ENCODE results near the gene TPH2. TPM values are rescaled to one million over a fixed set of nuclear protein-coding genes. Genes with fewer than 3 reads are reported as not detected.

TPH2 gene
- total and polyA plus RNA-seq, 2 of the 13 experiments (the other 11 are each of a cell fraction or from before 2014, with no cell fraction given), result not detected

DNA sequence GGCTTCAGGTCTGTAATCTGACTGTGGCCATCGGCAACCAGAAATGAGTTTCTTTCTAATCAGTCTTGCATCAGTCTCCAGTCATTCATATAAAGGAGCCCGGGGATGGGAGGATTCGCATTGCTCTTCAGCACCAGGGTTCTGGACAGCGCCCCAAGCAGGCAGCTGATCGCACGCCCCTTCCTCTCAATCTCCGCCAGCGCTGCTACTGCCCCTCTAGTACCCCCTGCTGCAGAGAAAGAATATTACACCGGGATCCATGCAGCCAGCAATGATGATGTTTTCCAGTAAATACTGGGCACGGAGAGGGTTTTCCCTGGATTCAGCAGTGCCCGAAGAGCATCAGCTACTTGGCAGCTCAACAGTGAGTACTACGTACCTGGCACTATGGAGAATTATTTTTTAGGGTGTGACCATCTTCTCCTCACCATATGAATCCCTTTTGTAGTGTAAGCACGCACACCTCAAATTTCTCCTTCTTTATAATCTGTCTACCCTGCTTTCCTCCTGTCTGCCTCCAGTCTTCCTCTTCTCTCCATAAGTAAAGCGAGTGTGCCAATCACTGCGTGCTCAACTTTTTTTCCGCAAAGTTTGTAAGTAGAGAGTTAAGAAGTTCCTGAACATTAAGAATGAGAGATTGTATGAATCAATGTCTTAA lies at the start of gene TPH2 (continued):
- TF ChIP-seq, protein P1, sequence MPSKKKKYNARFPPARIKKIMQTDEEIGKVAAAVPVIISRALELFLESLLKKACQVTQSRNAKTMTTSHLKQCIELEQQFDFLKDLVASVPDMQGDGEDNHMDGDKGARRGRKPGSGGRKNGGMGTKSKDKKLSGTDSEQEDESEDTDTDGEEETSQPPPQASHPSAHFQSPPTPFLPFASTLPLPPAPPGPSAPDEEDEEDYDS (CRISPR knock-in tag; IDR thresholded peaks at IDR 0.05), result peak; percentile 32; the same call in 1 of the 2 replicates
- no peak for TF ChIP-seq RFX5 (IDR thresholded peaks at IDR 0.05; ENCODE audit: low read depth, low read length)
- TF ChIP-seq ZMYM3 (CRISPR knock-in tag; IDR thresholded peaks at IDR 0.05), result no peak
- no peak for TF ChIP-seq ZNF589 (CRISPR knock-in tag; conservative IDR thresholded peaks at IDR 0.05)
- TF ChIP-seq ATAD3A (CRISPR knock-in tag; IDR thresholded peaks at IDR 0.05), result no peak
- TF ChIP-seq, protein P2, sequence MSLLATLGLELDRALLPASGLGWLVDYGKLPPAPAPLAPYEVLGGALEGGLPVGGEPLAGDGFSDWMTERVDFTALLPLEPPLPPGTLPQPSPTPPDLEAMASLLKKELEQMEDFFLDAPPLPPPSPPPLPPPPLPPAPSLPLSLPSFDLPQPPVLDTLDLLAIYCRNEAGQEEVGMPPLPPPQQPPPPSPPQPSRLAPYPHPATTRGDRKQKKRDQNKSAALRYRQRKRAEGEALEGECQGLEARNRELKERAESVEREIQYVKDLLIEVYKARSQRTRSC (CRISPR knock-in tag; IDR thresholded peaks at IDR 0.05; ENCODE audit: low read depth), result 0 out of 2 replicates have a peak, but pooled peaks have one; percentile 73
- no peak; the same call in 1 of the 2 replicates for TF ChIP-seq BHLHE40 (IDR thresholded peaks at IDR 0.05; ENCODE audit: low read length)
- no peak for TF ChIP-seq CEBPB (IDR thresholded peaks at IDR 0.05; ENCODE audit: borderline replicate concordance, low read depth, low read length)
- no peak for TF ChIP-seq GPN1 (CRISPR knock-in tag; IDR thresholded peaks at IDR 0.05; ENCODE audit: borderline replicate concordance)
- TF ChIP-seq, protein P3, sequence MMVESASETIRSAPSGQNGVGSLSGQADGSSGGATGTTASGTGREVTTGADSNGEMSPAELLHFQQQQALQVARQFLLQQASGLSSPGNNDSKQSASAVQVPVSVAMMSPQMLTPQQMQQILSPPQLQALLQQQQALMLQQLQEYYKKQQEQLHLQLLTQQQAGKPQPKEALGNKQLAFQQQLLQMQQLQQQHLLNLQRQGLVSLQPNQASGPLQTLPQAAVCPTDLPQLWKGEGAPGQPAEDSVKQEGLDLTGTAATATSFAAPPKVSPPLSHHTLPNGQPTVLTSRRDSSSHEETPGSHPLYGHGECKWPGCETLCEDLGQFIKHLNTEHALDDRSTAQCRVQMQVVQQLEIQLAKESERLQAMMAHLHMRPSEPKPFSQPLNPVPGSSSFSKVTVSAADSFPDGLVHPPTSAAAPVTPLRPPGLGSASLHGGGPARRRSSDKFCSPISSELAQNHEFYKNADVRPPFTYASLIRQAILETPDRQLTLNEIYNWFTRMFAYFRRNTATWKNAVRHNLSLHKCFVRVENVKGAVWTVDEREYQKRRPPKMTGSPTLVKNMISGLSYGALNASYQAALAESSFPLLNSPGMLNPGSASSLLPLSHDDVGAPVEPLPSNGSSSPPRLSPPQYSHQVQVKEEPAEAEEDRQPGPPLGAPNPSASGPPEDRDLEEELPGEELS (CRISPR knock-in tag; IDR thresholded peaks at IDR 0.05), result 0 out of 2 replicates have a peak, but pooled peaks have one; percentile 14
- no peak for TF ChIP-seq TCF12 (IDR thresholded peaks at IDR 0.05)
- TF ChIP-seq TCF12 (CRISPR knock-in tag; IDR thresholded peaks at IDR 0.05), result no peak
- TF ChIP-seq, protein P4, sequence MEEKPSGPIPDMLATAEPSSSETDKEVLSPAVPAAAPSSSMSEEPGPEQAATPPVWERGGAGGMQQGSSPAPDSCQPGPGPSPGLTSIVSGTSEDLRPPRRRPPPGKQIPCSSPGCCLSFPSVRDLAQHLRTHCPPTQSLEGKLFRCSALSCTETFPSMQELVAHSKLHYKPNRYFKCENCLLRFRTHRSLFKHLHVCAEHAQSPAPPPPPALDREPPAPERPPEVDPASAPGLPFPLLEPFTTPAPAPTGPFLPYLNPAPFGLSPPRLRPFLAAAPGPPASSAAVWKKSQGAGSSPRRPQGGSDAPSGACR (CRISPR knock-in tag; IDR thresholded peaks at IDR 0.05), result no peak
- TF ChIP-seq CCAR2 (optimal IDR thresholded peaks at IDR 0.05; ENCODE audit: low read depth, low read length), result no peak
- TF ChIP-seq, protein P5, sequence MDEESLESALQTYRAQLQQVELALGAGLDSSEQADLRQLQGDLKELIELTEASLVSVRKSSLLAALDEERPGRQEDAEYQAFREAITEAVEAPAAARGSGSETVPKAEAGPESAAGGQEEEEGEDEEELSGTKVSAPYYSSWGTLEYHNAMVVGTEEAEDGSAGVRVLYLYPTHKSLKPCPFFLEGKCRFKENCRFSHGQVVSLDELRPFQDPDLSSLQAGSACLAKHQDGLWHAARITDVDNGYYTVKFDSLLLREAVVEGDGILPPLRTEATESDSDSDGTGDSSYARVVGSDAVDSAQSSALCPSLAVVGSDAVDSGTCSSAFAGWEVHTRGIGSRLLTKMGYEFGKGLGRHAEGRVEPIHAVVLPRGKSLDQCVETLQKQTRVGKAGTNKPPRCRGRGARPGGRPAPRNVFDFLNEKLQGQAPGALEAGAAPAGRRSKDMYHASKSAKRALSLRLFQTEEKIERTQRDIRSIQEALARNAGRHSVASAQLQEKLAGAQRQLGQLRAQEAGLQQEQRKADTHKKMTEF (CRISPR knock-in tag; IDR thresholded peaks at IDR 0.05), result peak; percentile 55; the same call in 1 of the 2 replicates
- TF ChIP-seq ARID2 (CRISPR knock-in tag; IDR thresholded peaks at IDR 0.05; ENCODE audit: borderline replicate concordance), result 0 out of 2 replicates have a peak, but pooled peaks have one; percentile 33
- peak; percentile 96 for TF ChIP-seq NFKB2 (CRISPR knock-in tag; IDR thresholded peaks at IDR 0.05; ENCODE audit: borderline replicate concordance)
- no peak for TF ChIP-seq HOXA7 (CRISPR knock-in tag; IDR thresholded peaks at IDR 0.05)
- TF ChIP-seq, protein P6, sequence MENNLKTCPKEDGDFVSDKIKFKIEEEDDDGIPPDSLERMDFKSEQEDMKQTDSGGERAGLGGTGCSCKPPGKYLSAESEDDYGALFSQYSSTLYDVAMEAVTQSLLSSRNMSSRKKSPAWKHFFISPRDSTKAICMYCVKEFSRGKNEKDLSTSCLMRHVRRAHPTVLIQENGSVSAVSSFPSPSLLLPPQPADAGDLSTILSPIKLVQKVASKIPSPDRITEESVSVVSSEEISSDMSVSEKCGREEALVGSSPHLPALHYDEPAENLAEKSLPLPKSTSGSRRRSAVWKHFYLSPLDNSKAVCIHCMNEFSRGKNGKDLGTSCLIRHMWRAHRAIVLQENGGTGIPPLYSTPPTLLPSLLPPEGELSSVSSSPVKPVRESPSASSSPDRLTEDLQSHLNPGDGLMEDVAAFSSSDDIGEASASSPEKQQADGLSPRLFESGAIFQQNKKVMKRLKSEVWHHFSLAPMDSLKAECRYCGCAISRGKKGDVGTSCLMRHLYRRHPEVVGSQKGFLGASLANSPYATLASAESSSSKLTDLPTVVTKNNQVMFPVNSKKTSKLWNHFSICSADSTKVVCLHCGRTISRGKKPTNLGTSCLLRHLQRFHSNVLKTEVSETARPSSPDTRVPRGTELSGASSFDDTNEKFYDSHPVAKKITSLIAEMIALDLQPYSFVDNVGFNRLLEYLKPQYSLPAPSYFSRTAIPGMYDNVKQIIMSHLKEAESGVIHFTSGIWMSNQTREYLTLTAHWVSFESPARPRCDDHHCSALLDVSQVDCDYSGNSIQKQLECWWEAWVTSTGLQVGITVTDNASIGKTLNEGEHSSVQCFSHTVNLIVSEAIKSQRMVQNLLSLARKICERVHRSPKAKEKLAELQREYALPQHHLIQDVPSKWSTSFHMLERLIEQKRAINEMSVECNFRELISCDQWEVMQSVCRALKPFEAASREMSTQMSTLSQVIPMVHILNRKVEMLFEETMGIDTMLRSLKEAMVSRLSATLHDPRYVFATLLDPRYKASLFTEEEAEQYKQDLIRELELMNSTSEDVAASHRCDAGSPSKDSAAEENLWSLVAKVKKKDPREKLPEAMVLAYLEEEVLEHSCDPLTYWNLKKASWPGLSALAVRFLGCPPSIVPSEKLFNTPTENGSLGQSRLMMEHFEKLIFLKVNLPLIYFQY (CRISPR knock-in tag; IDR thresholded peaks at IDR 0.05; ENCODE audit: borderline replicate concordance), result peak; percentile 48; the same call in 1 of the 2 replicates
- no peak for TF ChIP-seq HMG20A (CRISPR knock-in tag; IDR thresholded peaks at IDR 0.05; ENCODE audit: borderline replicate concordance)
- TF ChIP-seq AGO1 (IDR thresholded peaks at IDR 0.05; ENCODE audit: low read depth, low read length, poor library complexity, severe bottlenecking), result no peak

Data from HepG2 (cell line).